Stimulated activated CD8-positive, alpha-beta memory T cell treated with anti-CD3 and anti-CD28 coated beads, Interleukin-12 subunit alpha, Interleukin-12 subunit beta, amount 100 ng/mL, for 24 hours (primary cell): ENCODE data around the gene SEC31B.

Experiments
- DNase-seq: peaks from one replicate; pipeline ENCODE4 v3.0.0-alpha.2; 2020; ENCODE audit errors: extremely low read depth

Gene SEC31B

GRCh38 chr10:100528123-100528886 lies 8.6 kb upstream of the SEC31B start:
- no peak for DNase-seq

- no peak for DNase-seq
These were observed 5.0 kb upstream of the SEC31B start for GRCh38 chr10:100524638-100525037.

- DNase-seq = no peak
These were observed 4.5 kb upstream of the SEC31B start for GRCh38 chr10:100524206-100524605.

- no peak for DNase-seq
These were observed 3.3 kb upstream of the SEC31B start for GRCh38 chr10:100522945-100523344.

GRCh38 chr10:100522107-100522801 lies 2.6 kb upstream of the SEC31B start:
- DNase-seq = no peak

- DNase-seq = no peak
These were observed 1.1 kb upstream of the SEC31B start for GRCh38 chr10:100520811-100521210.

GRCh38 chr10:100518761-100519241 lies 860 bp downstream of the SEC31B start:
- DNase-seq = no peak

GRCh38 chr10:100516847-100517246 lies 2.8 kb downstream of the SEC31B start:
- DNase-seq = no peak

- DNase-seq = no peak
These were observed 4.0 kb downstream of the SEC31B start for GRCh38 chr10:100515612-100516011.

GRCh38 chr10:100510533-100511308 lies 8.9 kb downstream of the SEC31B start:
- DNase-seq = peak; percentile 19

GRCh38 chr10:100509241-100509840 lies 10.3 kb downstream of the SEC31B start:
- no peak for DNase-seq

- no peak for DNase-seq
These were observed 10.9 kb downstream of the SEC31B start for GRCh38 chr10:100508691-100509150.

- DNase-seq = no peak
These were observed 11.4 kb downstream of the SEC31B start for GRCh38 chr10:100508266-100508665.

GRCh38 chr10:100507357-100507732 lies 12.3 kb downstream of the SEC31B start:
- DNase-seq = no peak

GRCh38 chr10:100506596-100507356 lies 12.9 kb downstream of the SEC31B start:
- no peak for DNase-seq

GRCh38 chr10:100505164-100505563 lies 14.5 kb downstream of the SEC31B start:
- no peak for DNase-seq

GRCh38 chr10:100504096-100504495 lies 15.6 kb downstream of the SEC31B start:
- DNase-seq = no peak

- DNase-seq = no peak
These were observed 16.7 kb downstream of the SEC31B start for GRCh38 chr10:100502926-100503494.

GRCh38 chr10:100501423-100501822 lies 18.2 kb downstream of the SEC31B start:
- no peak for DNase-seq

GRCh38 chr10:100498059-100498458 lies 21.6 kb downstream of the SEC31B start:
- DNase-seq = no peak

GRCh38 chr10:100496567-100496966 lies 23.1 kb downstream of the SEC31B start:
- no peak for DNase-seq
